SK-N-DZ (cell line): ENCODE data around the gene PEX11B. TPM values are rescaled to one million over a fixed set of nuclear protein-coding genes. Genes with fewer than 3 reads are reported as not detected.

Experiments used
- DNase-seq: peaks from one replicate; pipeline ENCODE4 v3.0.0-alpha.2; 2015; ENCODE audit warnings: low spot score
- polyA plus RNA-seq, 2 experiments: library from polyadenylated mRNA; depleted of rRNA; stranded (reverse); fragments of >200 nt; gene quantifications; 2 replicates each; pipeline ENCODE4 v1.2.3, GENCODE V29; 2014

The PEX11B gene
- polyA plus RNA-seq (2014; cell fraction: cytosol; rRNA removed) = 29.0 and 32.3 TPM in 2 replicates
- 25.1 and 27.1 TPM in 2 replicates for polyA plus RNA-seq (2014; cell fraction: nucleus; rRNA removed)

DNA sequence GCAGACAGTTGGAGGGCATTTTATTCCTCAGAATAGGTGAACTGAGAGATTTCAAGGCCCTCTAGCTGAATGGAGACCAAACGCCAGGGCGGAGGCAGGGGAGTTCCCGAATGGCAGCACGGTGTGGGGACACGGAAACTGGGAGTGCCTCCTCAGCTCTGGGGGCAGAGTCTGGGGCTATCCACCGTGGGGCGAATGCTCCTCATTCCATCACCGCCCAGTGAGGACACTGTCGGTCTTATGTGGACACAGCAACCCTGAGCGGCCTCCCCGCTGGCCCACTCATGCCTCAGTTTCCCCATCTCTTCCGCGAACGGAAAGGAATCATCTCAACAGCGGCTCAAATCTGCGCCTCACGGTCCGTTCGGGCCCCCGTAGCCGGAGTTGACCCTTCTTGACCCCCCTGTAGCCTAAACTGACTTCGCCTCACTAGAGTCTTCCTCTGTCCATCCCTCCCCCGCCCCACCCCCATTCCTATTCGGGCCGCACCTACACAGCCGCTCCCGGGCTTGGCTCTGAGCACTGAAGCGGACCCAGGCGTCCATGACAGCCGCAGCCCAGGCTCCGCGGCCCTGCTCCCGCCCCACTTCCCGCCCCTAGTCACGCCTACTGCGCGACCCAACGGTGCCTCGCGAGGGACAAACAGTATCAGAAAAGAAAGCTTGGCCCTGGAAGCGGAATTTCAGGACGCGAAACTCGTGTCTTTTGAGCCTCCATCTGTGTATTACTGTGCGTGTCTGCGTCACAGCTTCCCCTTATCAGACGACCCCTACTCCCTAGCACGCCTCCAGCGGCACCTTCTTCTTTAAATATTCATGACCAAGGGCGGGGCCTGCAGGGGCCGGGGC lies at the start of gene PEX11B:
TSS of gene PEX11B (minus strand) at position 574 of the 848 bp plus-strand sequence. CDS start at position 545, 29 bp downstream.
- DNase-seq = peak; percentile 93

GRCh38 chr1:145967288-145967687 lies 48.8 kb upstream of the PEX11B start:
- DNase-seq = no peak

- no peak for DNase-seq
Observed at GRCh38 chr1:145965119-145965744, 46.7 kb upstream of the PEX11B start.

GRCh38 chr1:145964328-145965118 lies 46.0 kb upstream of the PEX11B start, which contains the start of the genes ANKRD34A and POLR3GL:
TSS of gene ANKRD34A (minus strand) at chr1:145964575. CDS start at chr1:145961759, 2,816 bp downstream.
TSS of gene POLR3GL (plus strand) at chr1:145964690. CDS start at chr1:145974866, 10,176 bp downstream.
- peak; percentile 93 for DNase-seq

GRCh38 chr1:145963265-145964019 lies 44.9 kb upstream of the PEX11B start:
- DNase-seq = no peak

GRCh38 chr1:145962157-145963102 lies 43.9 kb upstream of the PEX11B start:
- peak; percentile 45 for DNase-seq

DNA sequence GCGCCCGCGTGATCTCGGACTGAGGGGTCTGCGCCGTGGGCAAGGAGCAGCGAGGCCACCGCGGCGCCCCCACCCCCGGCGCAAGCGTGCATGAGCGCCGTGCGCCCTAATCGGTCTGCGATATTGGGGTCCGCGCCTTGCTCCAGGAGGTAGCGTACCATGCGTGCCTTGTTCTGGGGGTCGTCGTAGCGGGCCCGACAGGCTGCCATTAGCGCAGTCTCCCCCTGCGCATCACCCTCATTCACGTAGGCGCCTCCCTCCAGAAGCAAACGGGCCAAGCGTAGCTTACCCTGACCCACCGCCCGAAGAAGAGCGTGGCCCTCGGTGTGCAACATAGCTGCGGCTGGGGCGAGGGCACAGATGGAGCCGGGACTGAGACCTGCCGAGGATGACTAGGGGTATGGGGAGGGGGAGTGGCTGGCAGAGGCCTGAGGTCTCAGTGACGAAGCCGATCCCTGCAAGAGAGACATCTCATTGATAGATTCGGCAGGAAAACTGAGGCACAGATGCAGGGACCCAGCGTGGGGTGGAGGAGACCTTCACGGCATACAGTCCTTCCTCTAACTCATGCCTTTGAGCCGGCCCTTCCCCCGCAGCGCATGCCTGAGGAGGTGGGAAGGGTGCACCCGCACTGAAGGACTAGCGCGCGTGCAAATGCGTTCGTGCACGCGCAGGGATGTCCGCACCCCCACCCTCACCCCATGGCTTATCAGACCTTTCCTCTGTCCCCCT lies 43.1 kb upstream of the PEX11B start:
- no peak for DNase-seq

DNA sequence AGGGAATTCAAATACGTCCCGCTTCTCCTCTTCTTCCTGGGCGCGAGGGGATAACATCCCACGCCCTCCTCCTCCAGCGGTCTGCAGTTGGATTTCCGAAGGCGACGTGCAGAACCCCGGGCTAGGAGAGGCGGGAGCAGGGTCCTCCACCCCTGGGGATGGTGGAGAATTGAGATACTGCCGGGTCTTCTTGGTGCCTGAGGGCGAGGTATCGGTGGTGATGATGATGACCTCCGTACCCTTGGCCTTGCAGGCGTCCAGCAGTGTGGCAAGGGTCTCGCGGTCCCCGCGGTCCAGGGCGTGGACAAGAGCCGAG lies 42.5 kb upstream of the PEX11B start:
- DNase-seq = no peak

DNA sequence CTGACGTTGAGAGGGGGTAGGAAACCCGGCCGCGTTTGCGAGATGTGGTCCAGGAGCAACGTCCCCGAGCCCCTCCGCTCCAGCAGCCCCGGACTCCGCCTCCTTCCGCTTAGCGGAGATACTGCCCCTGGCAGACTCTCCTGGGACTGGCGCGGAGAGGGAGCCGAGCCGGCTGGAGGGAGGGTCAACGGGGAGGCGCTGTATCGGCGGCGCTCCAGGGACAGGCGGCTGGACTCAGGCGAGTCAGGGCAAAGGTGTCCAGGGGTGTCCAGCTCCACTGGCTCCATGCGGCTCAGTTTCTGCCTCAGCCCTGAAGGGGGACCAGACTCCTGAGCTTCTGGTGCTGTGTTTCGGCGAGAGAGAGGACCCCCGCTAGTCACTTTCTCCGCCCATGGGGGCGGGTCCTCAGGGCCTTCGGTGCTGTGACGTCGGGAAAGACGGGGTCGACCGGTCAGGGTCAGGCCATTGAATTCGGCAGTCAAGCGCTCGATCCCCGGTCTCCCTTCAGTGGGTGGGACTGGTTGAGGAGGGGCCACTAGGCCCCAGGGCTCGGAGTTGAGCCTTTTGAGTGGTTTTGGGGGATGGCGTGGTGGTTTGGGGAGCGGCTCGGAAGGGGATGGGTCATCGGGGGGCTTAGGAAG lies 42.1 kb upstream of the PEX11B start:
- peak; percentile 93 for DNase-seq

GRCh38 chr1:145959957-145960467 lies 41.5 kb upstream of the PEX11B start:
- DNase-seq = no peak

DNA sequence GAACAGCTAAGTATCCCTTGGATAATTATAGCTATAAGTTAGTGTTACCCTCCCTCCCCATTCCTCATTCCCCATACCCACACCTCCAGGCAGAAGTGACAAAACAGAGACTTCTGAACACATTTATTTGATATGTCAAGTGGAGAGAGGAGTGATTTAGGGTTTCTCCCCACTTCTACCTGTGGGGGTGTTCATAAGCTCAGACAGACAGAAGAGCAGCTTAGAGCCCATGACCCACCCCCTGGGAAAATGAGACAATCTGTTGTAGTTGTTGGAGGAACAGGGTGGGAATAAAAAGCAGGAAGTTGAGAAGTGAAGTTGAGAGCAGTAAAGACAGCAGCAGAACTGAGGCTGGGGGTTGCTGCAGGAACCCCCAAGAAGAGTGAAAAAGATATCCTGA lies 40.8 kb upstream of the PEX11B start:
- DNase-seq = no peak

- no peak for DNase-seq
Observed at GRCh38 chr1:145958734-145959133, 40.2 kb upstream of the PEX11B start.

DNA sequence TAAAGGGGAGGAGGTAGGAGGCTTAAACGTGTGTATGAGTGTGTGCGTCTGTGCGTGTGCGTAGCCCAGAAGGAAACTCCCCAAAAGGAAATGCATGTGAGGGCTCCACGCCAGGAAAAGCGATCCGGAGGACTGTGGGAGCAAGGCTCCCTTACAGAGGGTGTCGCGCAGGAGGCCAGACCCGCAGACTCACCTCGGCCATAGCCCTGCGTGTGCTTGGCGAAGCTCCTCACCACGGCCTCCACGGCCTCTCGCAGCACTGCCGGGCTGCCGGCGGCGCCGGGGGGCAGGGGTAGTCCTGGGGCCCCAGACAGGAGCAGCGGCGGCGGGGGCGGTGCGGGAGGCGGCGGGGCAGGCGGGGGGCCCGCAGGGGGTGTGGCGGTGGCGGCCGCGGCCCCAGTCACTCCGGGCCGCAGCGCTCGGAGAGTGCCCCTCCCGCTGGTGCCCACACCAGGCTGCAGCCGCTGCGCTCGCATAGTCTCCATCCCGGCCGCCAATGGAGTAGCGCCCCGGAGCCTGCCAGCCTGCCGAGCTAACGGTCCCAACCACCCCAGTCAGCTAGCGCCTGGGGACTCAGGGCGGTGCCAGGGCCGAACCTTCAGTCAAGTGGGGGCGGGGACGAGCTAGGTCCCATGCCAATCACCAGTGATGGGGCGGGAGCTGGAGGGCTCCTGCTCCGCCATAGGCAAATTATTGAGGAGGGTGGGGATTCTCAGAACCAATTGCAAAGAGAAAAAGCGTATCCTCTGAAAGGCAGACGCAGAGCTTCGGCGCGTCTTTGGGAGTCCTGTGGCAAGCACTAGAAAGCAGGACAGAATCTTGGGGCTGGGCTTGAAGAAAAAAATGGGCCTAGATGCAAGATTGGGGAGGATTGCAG lies 39.2 kb upstream of the PEX11B start, which contains the start of gene LIX1L:
TSS of gene LIX1L (minus strand) at position 575 of the 877 bp plus-strand sequence. CDS start at position 485, 90 bp downstream.
- DNase-seq = peak; percentile 98

DNA sequence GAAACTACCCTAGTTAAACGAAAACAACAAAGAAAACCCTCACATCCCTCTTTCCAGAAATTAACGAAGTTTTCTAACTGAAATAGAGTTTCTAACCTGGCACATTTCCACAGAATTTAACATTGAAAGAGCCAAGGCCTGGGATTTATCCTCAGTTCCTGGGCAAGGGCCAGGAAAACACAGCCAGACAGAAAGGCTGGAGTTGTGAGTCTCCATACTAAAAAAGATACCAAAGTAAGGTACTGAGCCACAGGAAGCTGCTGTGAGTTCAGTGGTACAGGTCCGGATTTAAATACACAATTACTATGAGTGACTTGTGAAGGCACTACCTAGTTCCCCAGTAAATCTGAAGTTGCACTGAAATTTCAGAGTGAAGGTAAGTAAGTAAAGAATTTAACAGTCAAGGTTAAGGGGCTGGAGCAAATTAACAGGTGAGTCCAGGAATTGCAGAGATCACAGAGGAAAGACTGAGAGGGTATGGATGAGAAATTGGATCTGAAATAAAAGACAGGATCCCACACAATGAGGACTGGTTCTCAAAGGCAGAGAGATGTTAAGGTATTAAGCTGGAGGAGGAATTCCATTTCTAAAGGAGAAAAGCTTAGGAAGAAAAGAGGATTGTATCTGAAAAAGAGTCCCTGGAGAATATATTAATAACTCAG lies 38.4 kb upstream of the PEX11B start:
- DNase-seq = peak; percentile 23

DNA sequence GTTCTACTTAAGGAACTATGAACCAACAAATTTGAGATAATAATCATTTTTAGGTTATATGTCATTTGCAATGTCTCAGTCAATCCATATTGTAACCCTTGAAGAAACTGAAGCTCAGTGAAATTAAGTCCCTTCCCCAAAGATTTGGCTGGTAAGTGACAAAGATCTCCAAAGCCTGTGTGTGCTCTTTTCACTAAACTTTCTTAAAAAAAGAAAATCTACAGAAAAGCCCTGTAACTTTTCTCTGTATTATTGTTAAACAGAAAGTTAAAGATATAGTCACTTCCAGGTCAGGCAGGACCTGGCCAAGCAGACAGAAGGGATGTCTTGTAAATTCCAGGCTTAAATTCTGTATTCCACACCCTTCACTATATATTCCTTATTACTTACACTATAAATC lies 37.8 kb upstream of the PEX11B start:
- DNase-seq = no peak

DNA sequence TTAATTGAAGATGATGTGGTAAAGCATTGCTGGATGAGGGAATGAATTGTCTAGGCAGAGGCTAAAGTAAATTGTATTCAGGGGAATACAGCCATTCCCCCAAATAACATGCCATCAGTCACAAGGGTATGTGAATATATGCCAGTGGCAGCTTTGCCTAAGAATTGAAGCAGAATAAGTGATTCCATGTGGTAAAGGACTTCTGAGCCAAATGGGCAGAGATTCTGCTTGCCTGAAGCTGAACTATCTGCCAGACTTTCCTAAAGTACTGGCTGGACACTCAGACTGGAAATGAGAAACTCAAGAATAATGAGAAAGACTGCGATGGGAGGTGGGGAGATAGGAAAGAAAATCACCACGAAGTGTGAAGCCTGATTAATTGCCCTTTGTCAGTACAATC lies 36.9 kb upstream of the PEX11B start:
- no peak for DNase-seq

DNA sequence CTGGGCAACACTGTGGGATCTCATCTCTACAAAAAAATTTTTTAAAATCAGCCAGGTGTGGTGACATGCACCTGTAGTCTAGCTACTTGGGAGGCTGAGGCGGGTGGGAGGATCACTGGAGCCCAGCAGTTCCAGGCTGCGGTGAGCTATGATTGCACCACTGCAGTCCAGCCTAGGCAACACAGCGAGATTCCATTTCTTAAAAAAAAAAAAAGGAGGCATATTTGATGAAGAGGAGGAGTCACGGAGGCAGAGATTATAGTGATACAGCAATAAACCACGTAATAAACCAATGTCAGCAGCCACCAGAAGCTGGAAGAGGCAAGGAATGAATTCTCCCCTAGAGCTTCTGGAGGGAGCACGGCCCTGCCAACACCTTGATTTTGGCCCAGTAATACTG lies 35.3 kb upstream of the PEX11B start:
- no peak for DNase-seq
